ENCODE data around the gene RTF1.
"Not testable (repeated sequence)": the region's sequence is repeated elsewhere in the genome, so short reads cannot be mapped to it uniquely, and the experiment has no call there.

RTF1 gene

GRCh38 chr15:41469644-41470043 is 52.7 kb downstream of the RTF1 start:
- not testable (repeated sequence) for H3K27ac Mint-ChIP-seq
- peaks cover 14% of the 10 kb centered on the region for H3K36me3 Mint-ChIP-seq

GRCh38 chr15:41473418-41473817 is 56.5 kb downstream of the RTF1 start:
- H3K9me3 Mint-ChIP-seq (ENCODE audit: low read depth) = no peaks in the 10 kb centered on the region
- no peak overlapping the region for H3K27ac Mint-ChIP-seq
- H3K4me3 Mint-ChIP-seq = no peak overlapping the region
- no peaks in the 10 kb centered on the region for H3K4me1 Mint-ChIP-seq (ENCODE audit: low read depth)
- H3K36me3 Mint-ChIP-seq = peaks cover 10% of the 10 kb centered on the region
- no peaks in the 10 kb centered on the region for H3K27me3 Mint-ChIP-seq

More at GRCh38 chr15:41469644-41470043, 52.7 kb downstream of the RTF1 start:
- not testable (repeated sequence) for H3K4me3 Mint-ChIP-seq; H3K9me3 Mint-ChIP-seq (ENCODE audit: low read depth); H3K4me1 Mint-ChIP-seq (ENCODE audit: low read depth); H3K27me3 Mint-ChIP-seq

- peaks cover 13% of the 10 kb centered on the region for H3K36me3 Mint-ChIP-seq
- no peaks in the 10 kb centered on the region for H3K4me1 Mint-ChIP-seq (ENCODE audit: low read depth)
- H3K27ac Mint-ChIP-seq = no peak overlapping the region
- H3K9me3 Mint-ChIP-seq (ENCODE audit: low read depth) = no peaks in the 10 kb centered on the region
- no peaks in the 10 kb centered on the region for H3K27me3 Mint-ChIP-seq
- H3K4me3 Mint-ChIP-seq = no peak overlapping the region
These were observed 57.5 kb downstream of the RTF1 start for GRCh38 chr15:41474436-41474835.

- no peaks in the 10 kb centered on the region for H3K4me1 Mint-ChIP-seq (ENCODE audit: low read depth)
- peaks cover 10% of the 10 kb centered on the region for H3K36me3 Mint-ChIP-seq
- no peak overlapping the region for H3K4me3 Mint-ChIP-seq
- no peak overlapping the region for H3K27ac Mint-ChIP-seq
- H3K27me3 Mint-ChIP-seq = no peaks in the 10 kb centered on the region
- no peaks in the 10 kb centered on the region for H3K9me3 Mint-ChIP-seq (ENCODE audit: low read depth)
These were observed 58.0 kb downstream of the RTF1 start for GRCh38 chr15:41474941-41475340.

GRCh38 chr15:41476416-41477048 is 59.6 kb downstream of the RTF1 start:
- no peaks in the 10 kb centered on the region for H3K4me1 Mint-ChIP-seq (ENCODE audit: low read depth)
- H3K9me3 Mint-ChIP-seq (ENCODE audit: low read depth) = no peaks in the 10 kb centered on the region
- H3K4me3 Mint-ChIP-seq = no peak overlapping the region
- H3K27me3 Mint-ChIP-seq = no peaks in the 10 kb centered on the region
- H3K36me3 Mint-ChIP-seq = peaks cover 9% of the 10 kb centered on the region
- no peak overlapping the region for H3K27ac Mint-ChIP-seq

GRCh38 chr15:41480396-41481140 is 63.7 kb downstream of the RTF1 start:
- Mint-ChIP-seq H3K27ac (no peak overlapping the region), H3K4me3 (no peak overlapping the region), H3K4me1 (ENCODE audit: low read depth) (peaks cover 18% of the 10 kb centered on the region), H3K27me3 (no peaks in the 10 kb centered on the region), H3K9me3 (ENCODE audit: low read depth) (no peaks in the 10 kb centered on the region), H3K36me3 (peaks cover 8% of the 10 kb centered on the region)

GRCh38 chr15:41482110-41482877 is 65.4 kb downstream of the RTF1 start:
- H3K4me3 Mint-ChIP-seq = no peak overlapping the region
- peaks cover 8% of the 10 kb centered on the region for H3K36me3 Mint-ChIP-seq
- H3K27ac Mint-ChIP-seq = no peak overlapping the region

GRCh38 chr15:41483115-41483514 is 66.2 kb downstream of the RTF1 start:
- no peak overlapping the region for H3K27ac Mint-ChIP-seq
- H3K27me3 Mint-ChIP-seq = no peaks in the 10 kb centered on the region
- peak overlapping the region; percentile 52 for H3K4me3 Mint-ChIP-seq
- peaks cover 23% of the 10 kb centered on the region for H3K4me1 Mint-ChIP-seq (ENCODE audit: low read depth)
- H3K9me3 Mint-ChIP-seq (ENCODE audit: low read depth) = no peaks in the 10 kb centered on the region
- peaks cover 10% of the 10 kb centered on the region for H3K36me3 Mint-ChIP-seq

More at GRCh38 chr15:41482110-41482877, 65.4 kb downstream of the RTF1 start:
- Mint-ChIP-seq H3K27me3 (no peaks in the 10 kb centered on the region), H3K9me3 (ENCODE audit: low read depth) (no peaks in the 10 kb centered on the region), H3K4me1 (ENCODE audit: low read depth) (peaks cover 18% of the 10 kb centered on the region)

GRCh38 chr15:41483519-41483918 is 66.6 kb downstream of the RTF1 start:
- no peak overlapping the region for H3K27ac Mint-ChIP-seq
- H3K36me3 Mint-ChIP-seq = peaks cover 10% of the 10 kb centered on the region
- peaks cover 23% of the 10 kb centered on the region for H3K4me1 Mint-ChIP-seq (ENCODE audit: low read depth)
- no peaks in the 10 kb centered on the region for H3K27me3 Mint-ChIP-seq
- H3K4me3 Mint-ChIP-seq = peak overlapping the region; percentile 52
- H3K9me3 Mint-ChIP-seq (ENCODE audit: low read depth) = no peaks in the 10 kb centered on the region

GRCh38 chr15:41484937-41485625 is 68.2 kb downstream of the RTF1 start:
- Mint-ChIP-seq H3K4me1 (ENCODE audit: low read depth) (peaks cover 24% of the 10 kb centered on the region), H3K27ac (no peak overlapping the region), H3K4me3 (no peak overlapping the region), H3K36me3 (peaks cover 7% of the 10 kb centered on the region), H3K27me3 (no peaks in the 10 kb centered on the region), H3K9me3 (ENCODE audit: low read depth) (no peaks in the 10 kb centered on the region)

- Mint-ChIP-seq H3K27me3 (no peaks in the 10 kb centered on the region), H3K4me3 (no peak overlapping the region), H3K36me3 (peaks cover 5% of the 10 kb centered on the region)
These were observed 69.4 kb downstream of the RTF1 start for GRCh38 chr15:41486286-41486685.

GRCh38 chr15:41487381-41487780 is 70.5 kb downstream of the RTF1 start:
- Mint-ChIP-seq H3K27ac (no peak overlapping the region), H3K4me3 (no peak overlapping the region), H3K36me3 (peaks cover 2% of the 10 kb centered on the region), H3K27me3 (peaks cover 4% of the 10 kb centered on the region), H3K4me1 (ENCODE audit: low read depth) (peaks cover 38% of the 10 kb centered on the region), H3K9me3 (ENCODE audit: low read depth) (no peaks in the 10 kb centered on the region)

More at GRCh38 chr15:41486286-41486685, 69.4 kb downstream of the RTF1 start:
- Mint-ChIP-seq H3K27ac (no peak overlapping the region), H3K4me1 (ENCODE audit: low read depth) (peaks cover 32% of the 10 kb centered on the region), H3K9me3 (ENCODE audit: low read depth) (no peaks in the 10 kb centered on the region)

- peaks cover 2% of the 10 kb centered on the region for H3K36me3 Mint-ChIP-seq
- H3K27ac Mint-ChIP-seq = peak overlapping the region; percentile 76
- peaks cover 4% of the 10 kb centered on the region for H3K27me3 Mint-ChIP-seq
- H3K9me3 Mint-ChIP-seq (ENCODE audit: low read depth) = no peaks in the 10 kb centered on the region
- H3K4me3 Mint-ChIP-seq = no peak overlapping the region
- peaks cover 40% of the 10 kb centered on the region for H3K4me1 Mint-ChIP-seq (ENCODE audit: low read depth)
These were observed 70.9 kb downstream of the RTF1 start for GRCh38 chr15:41487802-41488201.

GRCh38 chr15:41489641-41490040 is 72.7 kb downstream of the RTF1 start:
- no peak overlapping the region for H3K4me3 Mint-ChIP-seq
- no peaks in the 10 kb centered on the region for H3K9me3 Mint-ChIP-seq (ENCODE audit: low read depth)
- H3K4me1 Mint-ChIP-seq (ENCODE audit: low read depth) = peaks cover 27% of the 10 kb centered on the region
- H3K36me3 Mint-ChIP-seq = peaks cover 2% of the 10 kb centered on the region
- H3K27me3 Mint-ChIP-seq = peaks cover 4% of the 10 kb centered on the region
- H3K27ac Mint-ChIP-seq = no peak overlapping the region
